Stomach smooth muscle (tissue), 2 donors: ENCODE results near the gene EFEMP1.
"Not testable (repeated sequence)": the region's sequence is repeated elsewhere in the genome, so short reads cannot be mapped to it uniquely, and the experiment has no call there.

Experiments
- H3K27ac ChIP-seq: one replicate; pipeline ENCODE4 v1.7.0; 2013; ENCODE audit warnings: mild to moderate bottlenecking, low read length, inconsistent platforms
- H3K27me3 ChIP-seq, 2 donors: one replicate each; pipeline ENCODE4 v1.7.0; 2013; ENCODE audit warnings: low read length in 2 of 2; ENCODE audit not compliant: insufficient read depth in 2 of 2, control insufficient read depth in 1 of 2
- H3K36me3 ChIP-seq, 2 donors: one replicate each; pipeline ENCODE4 v1.7.0; 2013; ENCODE audit warnings: low read length in 2 of 2; ENCODE audit not compliant: control insufficient read depth in 2 of 2, insufficient read depth in 2 of 2
- H3K4me1 ChIP-seq: one replicate; pipeline ENCODE4 v1.7.0; 2013; ENCODE audit warnings: low read length; ENCODE audit not compliant: control insufficient read depth, insufficient read depth
- H3K4me3 ChIP-seq, 2 donors: one replicate each; pipeline ENCODE4 v1.7.0; 2013; ENCODE audit warnings: low read length in 2 of 2
- H3K9ac ChIP-seq, 2 donors: one replicate each; pipeline ENCODE4 v1.7.0; 2013; ENCODE audit warnings: low read length in 2 of 2, mild to moderate bottlenecking in 1 of 2
- H3K9me3 ChIP-seq, 2 donors: one replicate each; pipeline ENCODE4 v1.7.0; 2013; ENCODE audit warnings: low read length in 2 of 2; ENCODE audit not compliant: control insufficient read depth in 2 of 2
- donor health status: healthy.
- donor health status: Pancreatic carcinoma.

EFEMP1 gene

GRCh38 chr2:55831671-55832410 is 91.7 kb downstream of the EFEMP1 start:
- H3K4me1 ChIP-seq, H3K27me3 ChIP-seq, H3K9ac ChIP-seq, H3K27ac ChIP-seq, H3K4me3 ChIP-seq, H3K9me3 ChIP-seq, H3K36me3 ChIP-seq: not testable (repeated sequence)

- Histone ChIP-seq H3K4me1 (no peaks in the 10 kb centered on the region), H3K27ac (no peak overlapping the region), H3K9ac (no peak overlapping the region), H3K4me3 (no peak overlapping the region), H3K9me3 (no peaks in the 10 kb centered on the region), H3K36me3 (no peaks in the 10 kb centered on the region), H3K27me3 (no peaks in the 10 kb centered on the region)
These were observed 95.7 kb downstream of the EFEMP1 start for GRCh38 chr2:55827855-55828254.

GRCh38 chr2:55827428-55827827 is 96.2 kb downstream of the EFEMP1 start:
- not testable (repeated sequence) for H3K9me3 ChIP-seq, H3K36me3 ChIP-seq, H3K27ac ChIP-seq

GRCh38 chr2:55826246-55826645 is 97.3 kb downstream of the EFEMP1 start:
- H3K4me1 ChIP-seq: no peaks in the 10 kb centered on the region
- no peak overlapping the region for H3K4me3 ChIP-seq
- H3K9me3 ChIP-seq: no peaks in the 10 kb centered on the region
- H3K36me3 ChIP-seq: no peaks in the 10 kb centered on the region
- H3K27ac ChIP-seq: no peak overlapping the region
- H3K9ac ChIP-seq: no peak overlapping the region
- H3K27me3 ChIP-seq: no peaks in the 10 kb centered on the region

More at GRCh38 chr2:55827428-55827827, 96.2 kb downstream of the EFEMP1 start:
- not testable (repeated sequence) for H3K4me3 ChIP-seq, H3K27me3 ChIP-seq, H3K4me1 ChIP-seq, H3K9ac ChIP-seq

- Histone ChIP-seq H3K36me3 (no peaks in the 10 kb centered on the region), H3K27me3 (no peaks in the 10 kb centered on the region), H3K4me1 (no peaks in the 10 kb centered on the region), H3K4me3 (no peak overlapping the region), H3K27ac (no peak overlapping the region), H3K9me3 (no peaks in the 10 kb centered on the region), H3K9ac (no peak overlapping the region)
These were observed 99.0 kb downstream of the EFEMP1 start for GRCh38 chr2:55824551-55825096.
